Lower lobe of right lung (tissue), 2 donors: ENCODE data around the gene PRPS1. TPM values are rescaled to one million over a fixed set of nuclear protein-coding genes. Genes with fewer than 3 reads are reported as not detected.

Experiments used
- ATAC-seq, 2 donors: fragments of 200-7000 bp; cut with Tn5 transposase; one replicate each; pipeline ENCODE4 v1.9.1; 2020 to 2022; ENCODE audit warnings: mild to moderate bottlenecking in 2 of 2, moderate library complexity in 2 of 2
- DNase-seq: peaks from one replicate; pipeline ENCODE4 v3.0.0-alpha.2; 2020
- H3K27ac ChIP-seq: fragments of 200-600 bp; one replicate; pipeline ENCODE4 v1.8.0; 2022
- H3K27me3 ChIP-seq: fragments of 200-600 bp; one replicate; pipeline ENCODE4 v1.8.0; 2022; ENCODE audit warnings: low read depth
- H3K36me3 ChIP-seq: fragments of 200-600 bp; one replicate; pipeline ENCODE4 v1.8.0; 2022; ENCODE audit warnings: mild to moderate bottlenecking
- H3K4me1 ChIP-seq: fragments of 200-600 bp; one replicate; pipeline ENCODE4 v1.8.0; 2022
- H3K4me3 ChIP-seq: fragments of 200-600 bp; one replicate; pipeline ENCODE4 v1.8.0; 2022; ENCODE audit warnings: mild to moderate bottlenecking
- H3K9me3 ChIP-seq: fragments of 200-600 bp; one replicate; pipeline ENCODE4 v1.8.0; 2022
- intact Hi-C: fragments of 100-400 bp; cut with DNase I; formaldehyde crosslinking; loops from one replicate; pipeline ENCODE4 v1.11.0; 2022
- total RNA-seq: library from RNA; stranded (reverse); fragmentation: NEBNext Ultra II Directional; extraction: Animal tissue kit (Norgen Biotek cat#: 25700); gene quantifications from one replicate; pipeline ENCODE4 v1.2.1, GENCODE V29; 2021
- TF ChIP-seq, protein P1 (sequence below): fragments of 200-600 bp; IDR thresholded peaks from one replicate; pipeline ENCODE4 v1.8.0; 2022; ENCODE audit warnings: antibody characterized with exemption, mild to moderate bottlenecking
- donor health status: DM: no; HTN: yes; CAD: no; lungs with severe emphysema.

Gene PRPS1
- total RNA-seq, 1 donor from 2014 or later: 26.9 TPM

DNA sequence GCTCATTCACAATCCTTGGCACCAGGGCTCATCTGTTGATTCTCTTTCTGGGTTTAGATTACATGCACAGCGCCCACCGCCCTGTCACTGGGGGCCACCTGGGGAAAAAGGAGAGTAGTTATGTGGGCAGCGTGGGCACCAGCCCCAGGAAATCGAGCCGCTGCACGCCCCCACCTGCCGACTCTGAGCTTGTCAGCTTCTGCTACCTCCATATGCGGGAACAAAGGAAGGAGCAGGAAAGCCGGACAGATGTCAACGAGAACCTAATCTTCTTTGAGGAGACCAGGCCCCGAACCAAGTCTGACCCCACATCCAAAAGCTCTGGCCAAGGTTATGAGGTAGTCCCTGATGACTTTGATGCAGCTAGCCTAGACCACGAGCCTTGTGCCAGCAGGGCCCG lies 31.0 kb upstream of the PRPS1 start:
- no peak overlapping the region for H3K4me3 ChIP-seq
- no peak for ATAC-seq
- no peak overlapping the region for H3K27ac ChIP-seq
- intact Hi-C loops: no loop called here
- H3K27me3 ChIP-seq: no peaks in the 10 kb centered on the region
- no peaks in the 10 kb centered on the region for H3K9me3 ChIP-seq
- no peaks in the 10 kb centered on the region for H3K4me1 ChIP-seq
- no peak for DNase-seq
- TF ChIP-seq, protein P1, sequence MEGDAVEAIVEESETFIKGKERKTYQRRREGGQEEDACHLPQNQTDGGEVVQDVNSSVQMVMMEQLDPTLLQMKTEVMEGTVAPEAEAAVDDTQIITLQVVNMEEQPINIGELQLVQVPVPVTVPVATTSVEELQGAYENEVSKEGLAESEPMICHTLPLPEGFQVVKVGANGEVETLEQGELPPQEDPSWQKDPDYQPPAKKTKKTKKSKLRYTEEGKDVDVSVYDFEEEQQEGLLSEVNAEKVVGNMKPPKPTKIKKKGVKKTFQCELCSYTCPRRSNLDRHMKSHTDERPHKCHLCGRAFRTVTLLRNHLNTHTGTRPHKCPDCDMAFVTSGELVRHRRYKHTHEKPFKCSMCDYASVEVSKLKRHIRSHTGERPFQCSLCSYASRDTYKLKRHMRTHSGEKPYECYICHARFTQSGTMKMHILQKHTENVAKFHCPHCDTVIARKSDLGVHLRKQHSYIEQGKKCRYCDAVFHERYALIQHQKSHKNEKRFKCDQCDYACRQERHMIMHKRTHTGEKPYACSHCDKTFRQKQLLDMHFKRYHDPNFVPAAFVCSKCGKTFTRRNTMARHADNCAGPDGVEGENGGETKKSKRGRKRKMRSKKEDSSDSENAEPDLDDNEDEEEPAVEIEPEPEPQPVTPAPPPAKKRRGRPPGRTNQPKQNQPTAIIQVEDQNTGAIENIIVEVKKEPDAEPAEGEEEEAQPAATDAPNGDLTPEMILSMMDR: no peak
- no peaks in the 10 kb centered on the region for H3K36me3 ChIP-seq

DNA sequence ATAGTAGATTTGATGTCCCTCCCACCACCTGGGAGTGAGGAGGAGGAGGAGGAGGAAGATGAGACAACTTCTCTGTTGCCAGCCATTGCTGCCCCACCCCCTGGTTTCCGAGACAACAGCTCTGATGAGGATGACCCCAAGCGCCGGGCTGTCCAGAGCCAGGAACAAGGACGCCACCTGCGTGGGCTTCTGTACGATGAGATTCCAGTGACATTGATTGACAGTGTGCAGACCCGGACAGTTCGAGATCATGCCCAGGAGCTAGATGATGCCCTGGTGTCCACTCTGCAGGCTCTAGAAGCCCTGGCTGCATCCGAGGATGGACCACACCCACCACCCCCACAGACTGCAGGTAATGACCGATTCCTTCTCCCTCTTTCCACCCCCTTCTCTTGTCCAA lies 30.5 kb upstream of the PRPS1 start:
- intact Hi-C loops: no loop called here
- Histone ChIP-seq H3K9me3 (no peaks in the 10 kb centered on the region), H3K27ac (no peak overlapping the region), H3K27me3 (no peaks in the 10 kb centered on the region), H3K4me3 (no peak overlapping the region), H3K36me3 (no peaks in the 10 kb centered on the region), H3K4me1 (no peaks in the 10 kb centered on the region)
- no peak for DNase-seq
- TF ChIP-seq, protein P1: no peak
- ATAC-seq: no peak

GRCh38 chrX:107599450-107599861 lies 28.9 kb upstream of the PRPS1 start:
- DNase-seq (no peak), ATAC-seq (no peak)

GRCh38 chrX:107600366-107600765 lies 27.9 kb upstream of the PRPS1 start:
- intact Hi-C loops: no loop called here
- H3K9me3 ChIP-seq: no peaks in the 10 kb centered on the region
- no peak overlapping the region for H3K27ac ChIP-seq
- DNase-seq: no peak
- ATAC-seq: no peak
- TF ChIP-seq, protein P1: no peak
- H3K4me1 ChIP-seq: no peaks in the 10 kb centered on the region
- H3K4me3 ChIP-seq: no peak overlapping the region
- no peaks in the 10 kb centered on the region for H3K36me3 ChIP-seq
- no peaks in the 10 kb centered on the region for H3K27me3 ChIP-seq

More at GRCh38 chrX:107599450-107599861, 28.9 kb upstream of the PRPS1 start:
- TF ChIP-seq, protein P1: no peak
- no peaks in the 10 kb centered on the region for H3K36me3 ChIP-seq
- H3K27ac ChIP-seq: no peak overlapping the region
- no peaks in the 10 kb centered on the region for H3K27me3 ChIP-seq
- intact Hi-C loops: no loop called here
- H3K4me3 ChIP-seq: no peak overlapping the region
- H3K4me1 ChIP-seq: no peaks in the 10 kb centered on the region
- no peaks in the 10 kb centered on the region for H3K9me3 ChIP-seq

DNA sequence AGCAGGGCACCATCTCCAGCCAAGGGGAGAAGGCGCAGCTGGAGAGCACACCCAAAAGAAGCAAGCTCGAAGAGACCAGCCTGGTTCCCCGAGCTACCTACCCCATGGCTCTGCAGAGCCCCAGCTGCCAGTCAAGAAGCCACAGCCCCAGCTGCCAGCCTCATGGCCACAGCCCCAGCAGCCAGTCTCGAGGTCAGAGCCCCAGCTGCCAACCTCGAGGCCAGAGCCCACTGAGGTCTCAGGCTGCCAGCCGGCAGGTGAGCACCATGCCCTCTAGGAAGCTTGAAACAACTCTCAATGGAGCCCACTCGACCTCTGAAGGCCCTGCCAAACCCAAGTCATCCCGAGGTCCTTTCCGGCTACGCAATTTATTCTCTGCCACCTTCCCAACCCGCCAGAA lies 27.0 kb upstream of the PRPS1 start:
- H3K36me3 ChIP-seq: no peaks in the 10 kb centered on the region
- DNase-seq (no peak), ATAC-seq (no peak)
- no peaks in the 10 kb centered on the region for H3K27me3 ChIP-seq
- H3K27ac ChIP-seq: no peak overlapping the region
- TF ChIP-seq, protein P1: no peak
- intact Hi-C loops: no loop called here
- no peaks in the 10 kb centered on the region for H3K4me1 ChIP-seq
- no peak overlapping the region for H3K4me3 ChIP-seq
- no peaks in the 10 kb centered on the region for H3K9me3 ChIP-seq

DNA sequence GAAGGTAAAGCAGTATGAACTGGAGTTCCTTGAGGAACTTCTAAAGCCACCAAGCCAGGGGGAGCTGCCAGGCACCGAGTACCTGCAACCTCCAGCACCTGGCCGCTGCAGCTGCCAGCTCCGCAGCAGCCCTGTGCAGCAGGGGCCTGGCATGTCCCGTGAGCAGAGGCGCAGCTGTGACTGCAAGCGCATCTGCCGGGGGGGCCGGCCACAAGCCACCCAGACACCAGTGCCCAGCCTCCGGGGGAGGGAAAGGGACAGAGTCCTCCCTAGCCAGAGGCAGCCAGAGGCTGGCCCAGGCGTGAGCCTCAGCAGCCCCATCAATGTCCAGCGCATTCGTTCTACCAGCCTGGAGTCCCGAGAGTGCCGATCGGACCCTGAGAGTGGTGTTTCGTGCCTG lies 26.6 kb upstream of the PRPS1 start:
- intact Hi-C loops: no loop called here
- DNase-seq (no peak), ATAC-seq (no peak)
- no peaks in the 10 kb centered on the region for H3K27me3 ChIP-seq
- no peak overlapping the region for H3K4me3 ChIP-seq
- TF ChIP-seq, protein P1: no peak
- no peak overlapping the region for H3K27ac ChIP-seq
- no peaks in the 10 kb centered on the region for H3K36me3 ChIP-seq
- H3K4me1 ChIP-seq: no peaks in the 10 kb centered on the region
- H3K9me3 ChIP-seq: no peaks in the 10 kb centered on the region
